IPS-NIHi7 (cell line): ENCODE results near the gene KDM4C.
"Not testable (repeated sequence)": the region's sequence is repeated elsewhere in the genome, so short reads cannot be mapped to it uniquely, and the experiment has no call there.

ENCODE experiments used
- DNase-seq: peaks from one replicate; pipeline ENCODE4 v3.0.0; 2012; ENCODE audit warnings: mixed read lengths; ENCODE audit errors: extremely low spot score

Gene KDM4C

DNA sequence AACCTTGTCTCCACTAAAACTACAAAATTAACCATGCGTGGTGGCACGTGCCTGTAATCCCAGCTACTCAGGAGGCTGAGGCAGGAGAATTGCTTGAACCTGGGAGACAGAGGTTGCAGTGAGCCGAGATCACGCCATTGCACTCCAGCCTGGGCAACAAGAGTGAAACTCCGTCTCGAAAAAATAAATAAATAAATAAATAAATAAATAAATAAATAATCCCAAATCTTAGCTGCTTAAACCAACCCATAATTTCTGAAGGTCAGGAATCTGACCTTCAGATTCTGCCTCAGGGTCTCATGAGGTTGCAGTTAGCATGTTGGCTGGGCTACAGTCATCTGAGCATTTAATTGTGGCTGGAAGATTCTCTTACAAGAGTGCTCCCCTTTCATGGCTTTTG lies 48.5 kb downstream of the KDM4C start:
- not testable (repeated sequence) for DNase-seq

DNA sequence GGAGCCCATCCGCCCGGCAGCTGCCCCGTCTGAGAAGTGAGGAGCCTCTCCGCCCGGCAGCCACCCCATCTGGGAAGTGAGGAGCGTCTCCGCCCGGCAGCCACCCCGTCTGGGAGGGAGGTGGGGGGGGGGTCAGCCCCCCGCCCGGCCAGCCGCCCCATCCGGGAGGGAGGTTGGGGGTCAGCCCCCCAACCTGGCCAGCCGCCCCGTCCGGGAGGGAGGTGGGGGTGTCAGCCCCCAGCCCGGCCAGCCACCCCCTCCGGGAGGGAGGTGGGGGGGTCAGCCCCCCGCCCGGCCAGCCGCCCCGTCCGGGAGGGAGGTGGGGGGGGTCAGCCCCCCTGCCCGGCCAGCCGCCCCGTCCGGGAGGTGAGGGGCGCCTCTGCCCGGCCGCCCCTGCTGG lies 49.9 kb downstream of the KDM4C start:
- DNase-seq: not testable (repeated sequence)

GRCh38 chr9:6811436-6811835 lies 53.7 kb downstream of the KDM4C start:
- DNase-seq: no peak

DNA sequence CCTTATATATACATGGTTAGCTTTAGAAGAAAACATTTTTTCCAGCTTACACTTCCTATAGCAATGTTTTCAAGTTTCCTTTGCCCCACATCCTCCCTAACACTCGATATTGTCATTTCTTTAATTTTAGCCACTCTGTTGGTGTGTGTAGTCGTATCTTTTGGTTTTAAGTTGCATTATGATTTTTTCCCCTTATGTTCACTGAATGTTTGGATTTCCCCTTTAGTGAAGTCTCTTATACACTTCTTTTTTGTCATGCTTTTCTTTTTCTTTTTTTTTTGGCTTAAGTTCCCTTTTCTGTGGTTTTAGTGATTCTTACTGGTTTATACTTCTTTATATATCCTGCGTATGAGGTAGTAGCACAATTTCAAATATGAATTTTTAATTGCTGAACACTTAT lies 58.8 kb downstream of the KDM4C start:
- DNase-seq: no peak

DNA sequence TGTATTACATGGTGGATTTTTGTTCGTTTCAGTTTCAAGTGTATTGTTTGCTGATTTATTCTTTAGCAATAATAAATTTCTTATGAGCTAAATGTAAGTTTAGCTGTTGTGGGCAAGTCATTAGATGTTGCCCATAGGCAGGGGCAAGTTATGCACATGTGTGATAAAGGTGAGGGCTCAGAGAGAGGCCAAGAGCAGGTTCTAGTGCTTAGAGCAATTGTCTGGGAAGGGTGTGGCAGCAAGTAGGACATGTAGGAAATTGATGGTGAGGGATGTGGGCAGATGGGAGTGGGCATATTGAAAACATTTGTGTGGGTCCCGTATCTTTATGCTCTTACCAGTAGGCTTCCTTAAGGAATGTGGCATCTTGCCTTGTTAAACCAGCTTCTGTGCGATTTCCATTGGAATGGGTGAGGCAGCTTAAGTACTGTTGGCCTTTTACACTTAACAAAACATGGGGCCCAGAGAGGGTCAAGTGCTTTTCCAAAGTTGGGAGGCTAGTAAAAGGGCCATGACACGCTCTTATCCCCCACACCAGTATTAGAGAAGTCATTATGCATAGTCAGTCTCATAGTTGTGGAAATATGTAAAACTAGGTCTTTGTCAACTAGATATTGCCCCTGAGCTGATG lies 60.6 kb downstream of the KDM4C start:
- no peak for DNase-seq

GRCh38 chr9:6819112-6819511 lies 61.3 kb downstream of the KDM4C start:
- no peak for DNase-seq

DNA sequence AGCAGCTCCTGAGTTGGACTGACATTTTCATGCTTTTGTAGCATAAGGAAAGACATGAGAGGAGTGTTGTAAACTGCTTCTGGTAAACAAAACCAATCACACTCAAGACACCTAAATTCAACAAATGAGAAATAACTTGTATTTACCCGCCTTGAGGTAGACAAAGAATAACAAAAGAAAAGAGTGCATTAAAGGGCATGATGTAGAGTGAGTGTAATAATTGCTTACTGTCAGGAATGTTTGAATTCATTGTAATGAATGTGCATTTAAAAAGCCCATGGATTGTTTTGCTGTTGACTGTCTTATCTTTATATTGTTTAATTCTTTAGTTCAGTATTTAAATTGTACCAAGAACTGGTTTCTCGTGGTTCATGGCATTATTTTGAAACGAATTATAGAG lies 61.8 kb downstream of the KDM4C start:
- no peak for DNase-seq

DNA sequence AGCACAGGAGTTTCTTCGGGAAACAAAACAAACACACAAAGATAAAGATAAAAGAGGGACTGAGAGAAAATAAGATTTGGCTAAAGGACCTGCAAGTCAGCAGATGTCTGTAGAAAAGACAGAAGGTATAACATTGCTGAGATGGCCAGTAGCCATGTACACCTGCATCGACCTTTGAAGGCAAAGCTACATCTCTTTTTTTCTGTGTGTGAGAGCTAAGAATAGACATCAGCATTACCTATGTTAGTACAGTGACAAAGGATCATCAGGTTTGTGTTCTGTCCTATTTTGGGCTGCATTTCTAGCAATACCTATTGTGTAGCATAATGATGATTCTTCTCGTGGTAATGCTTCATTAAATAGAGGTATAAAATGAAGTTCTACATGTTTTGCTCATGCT lies 64.9 kb downstream of the KDM4C start:
- no peak for DNase-seq

GRCh38 chr9:6827439-6828145 lies 69.8 kb downstream of the KDM4C start:
- DNase-seq: peak; percentile 72

GRCh38 chr9:6829027-6829426 lies 71.3 kb downstream of the KDM4C start:
- no peak for DNase-seq

- no peak for DNase-seq
These were observed 71.8 kb downstream of the KDM4C start for GRCh38 chr9:6829536-6829935.

DNA sequence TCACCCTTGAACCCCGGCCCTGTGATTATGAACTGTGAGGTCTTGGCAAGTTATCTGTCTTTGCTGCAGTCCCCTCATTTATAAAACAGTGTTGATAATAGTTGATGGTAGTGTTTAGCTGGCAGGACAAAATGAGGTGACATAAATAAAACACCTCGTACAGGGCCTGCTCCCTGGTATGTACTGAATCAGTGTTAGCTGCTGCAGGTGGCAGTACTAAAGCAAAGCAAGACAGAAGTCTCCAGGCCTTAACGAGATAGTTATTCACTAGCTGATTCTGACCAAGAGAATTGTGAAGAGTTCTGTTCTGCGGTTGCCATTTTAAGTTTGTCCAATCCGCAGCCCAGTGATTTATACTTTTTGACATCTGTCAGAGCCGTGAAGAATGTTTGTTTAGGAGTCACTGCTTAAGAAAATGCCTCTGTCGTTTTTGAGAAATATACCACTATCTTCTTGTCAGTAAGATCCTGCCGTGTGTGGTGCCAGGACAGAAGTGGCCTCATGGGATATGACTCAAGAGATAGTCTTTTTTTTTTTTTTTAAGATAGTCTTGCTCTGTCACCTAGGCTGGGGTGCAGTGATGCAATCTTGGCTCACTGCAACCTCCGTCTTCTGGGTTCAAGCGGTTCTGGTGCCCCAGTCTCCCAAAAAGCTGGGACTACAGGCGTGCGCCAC lies 75.9 kb downstream of the KDM4C start:
- DNase-seq: no peak

DNA sequence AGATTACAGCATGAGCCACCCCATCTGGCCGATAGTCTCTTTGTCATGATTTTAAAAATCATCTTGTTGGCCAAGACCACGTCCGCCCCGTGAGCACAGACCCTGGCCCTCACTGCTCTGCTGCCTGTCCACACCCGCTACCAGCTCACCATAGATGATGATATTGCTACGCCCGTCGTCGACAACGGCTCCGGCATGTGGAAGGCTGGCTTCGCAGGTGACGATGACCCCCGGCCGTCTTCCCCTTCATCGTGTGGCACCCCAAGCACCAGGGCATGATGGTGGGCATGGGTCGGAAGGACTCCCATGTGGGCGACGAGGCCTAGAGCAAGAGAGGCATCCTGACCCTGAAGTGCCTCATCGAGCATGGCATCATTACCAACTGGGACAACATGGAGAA lies 76.5 kb downstream of the KDM4C start:
- no peak for DNase-seq

GRCh38 chr9:6838158-6838557 lies 80.4 kb downstream of the KDM4C start:
- DNase-seq: no peak

DNA sequence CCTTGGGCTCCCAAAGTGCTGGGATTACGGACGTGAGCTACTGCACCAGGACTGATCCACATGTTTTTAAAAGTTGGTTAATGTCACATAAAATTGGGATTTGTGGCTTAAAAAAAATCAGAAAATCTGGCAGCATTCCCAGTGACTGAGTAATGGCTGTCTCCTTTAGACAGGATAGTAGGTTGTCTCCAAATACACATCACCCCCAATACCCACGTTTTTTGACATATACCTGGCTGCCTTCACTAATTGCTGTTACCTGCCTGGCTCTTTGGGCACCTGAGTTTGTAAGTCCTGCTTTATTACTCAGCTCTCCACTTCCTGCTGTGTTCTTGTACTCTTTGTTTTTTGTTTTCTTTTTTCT lies 84.8 kb downstream of the KDM4C start:
- no peak for DNase-seq

GRCh38 chr9:6843742-6844141 lies 86.0 kb downstream of the KDM4C start:
- DNase-seq: no peak

GRCh38 chr9:6844267-6844666 lies 86.5 kb downstream of the KDM4C start:
- no peak for DNase-seq

DNA sequence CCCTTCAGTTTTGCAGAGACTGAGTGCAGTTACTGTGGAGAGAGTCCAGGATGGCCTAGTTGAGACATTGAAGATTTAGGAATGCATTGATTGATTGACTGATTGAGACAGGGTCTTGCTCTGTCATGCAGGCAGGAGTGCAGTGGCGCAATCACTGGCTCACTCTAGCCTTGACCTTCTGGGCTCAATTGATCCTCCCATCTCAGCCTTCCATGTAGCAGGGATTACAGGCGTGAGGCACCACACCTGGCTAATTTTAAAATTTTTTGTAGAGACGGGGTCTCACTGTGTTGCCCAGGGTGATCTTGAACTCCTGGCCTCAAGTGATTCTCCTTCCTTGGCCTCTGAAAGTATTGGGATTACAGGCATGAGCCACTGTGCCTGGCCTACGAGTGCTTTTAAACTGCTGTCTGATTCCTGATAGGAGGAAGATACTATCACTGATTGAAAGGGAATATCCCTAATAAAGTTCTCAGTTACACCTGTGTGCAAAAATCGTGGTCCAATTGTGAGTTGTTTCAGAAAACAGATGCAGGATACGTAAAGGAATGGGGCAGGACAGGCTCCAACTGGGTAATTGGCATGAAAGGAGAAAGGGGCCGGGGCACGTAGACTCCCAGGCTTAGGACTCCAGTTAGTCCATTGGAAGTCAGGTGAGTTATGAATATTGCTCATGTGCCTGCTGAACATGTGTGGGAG lies 87.5 kb downstream of the KDM4C start:
- DNase-seq: no peak

GRCh38 chr9:6845880-6846279 lies 88.1 kb downstream of the KDM4C start:
- DNase-seq: peak; percentile 73

- DNase-seq: no peak
These were observed 94.6 kb downstream of the KDM4C start for GRCh38 chr9:6852243-6852963.

- DNase-seq: no peak
These were observed 98.1 kb downstream of the KDM4C start for GRCh38 chr9:6855860-6856259.

DNA sequence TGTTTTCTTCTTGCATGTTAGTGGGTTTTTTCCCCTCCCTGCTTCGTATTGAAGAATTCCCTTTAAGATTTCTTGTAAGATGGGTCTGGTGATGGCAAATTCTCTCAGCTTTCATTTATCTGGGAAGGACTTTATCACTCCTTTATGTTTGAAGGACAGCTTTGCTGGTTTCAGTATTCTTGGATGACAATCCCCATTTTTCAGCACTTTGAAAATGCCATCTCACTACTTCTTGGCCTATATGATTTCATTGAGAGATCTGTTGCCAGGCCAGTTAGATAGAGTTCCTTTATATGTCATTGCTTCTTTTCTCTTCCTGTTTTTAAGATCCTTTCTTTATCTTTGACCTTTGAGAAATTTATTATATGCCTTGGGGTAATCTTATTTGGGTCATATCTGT lies 106.3 kb downstream of the KDM4C start:
- DNase-seq: no peak
